Ishikawa (cell line): ENCODE results near the gene LLGL2.

Experiments used
- CEBPB ChIP-seq: IDR thresholded peaks from 2 replicates; pipeline ENCODE4 v1.6.1; 2012
- CREB1 ChIP-seq: IDR thresholded peaks from 2 replicates; pipeline ENCODE4 v1.6.1; 2012; ENCODE audit warnings: low read depth
- EGR1 ChIP-seq: IDR thresholded peaks from 2 replicates; pipeline ENCODE4 v1.6.1; 2012
- EP300 ChIP-seq: IDR thresholded peaks from 2 replicates; pipeline ENCODE4 v1.6.1; 2012; ENCODE audit warnings: borderline replicate concordance
- FOXM1 ChIP-seq: IDR thresholded peaks from 2 replicates; pipeline ENCODE4 v1.6.1; 2012; ENCODE audit warnings: low read depth, borderline replicate concordance
- NFIC ChIP-seq: IDR thresholded peaks from 2 replicates; pipeline ENCODE4 v1.6.1; 2012
- RAD21 ChIP-seq: IDR thresholded peaks from 2 replicates; pipeline ENCODE4 v1.6.1; 2012; ENCODE audit warnings: low read depth
- TAF1 ChIP-seq: IDR thresholded peaks from 2 replicates; pipeline ENCODE4 v1.6.1; 2012; ENCODE audit warnings: low read depth, mild to moderate bottlenecking
- TCF12 ChIP-seq: IDR thresholded peaks from 2 replicates; pipeline ENCODE4 v1.6.1; 2012; ENCODE audit warnings: low read depth
- YY1 ChIP-seq: IDR thresholded peaks from 2 replicates; pipeline ENCODE4 v1.6.1; 2012; ENCODE audit warnings: low read depth
- ZBTB7A ChIP-seq: IDR thresholded peaks from 2 replicates; pipeline ENCODE4 v1.6.1; 2012; ENCODE audit warnings: low read depth
- TF ChIP-seq, protein P1 (sequence below): IDR thresholded peaks from 2 replicates; pipeline ENCODE4 v1.6.1; 2012
- TF ChIP-seq, protein P2 (sequence below): IDR thresholded peaks from 2 replicates; pipeline ENCODE4 v1.6.1; 2012; ENCODE audit warnings: low read depth, mild to moderate bottlenecking

Gene LLGL2

DNA sequence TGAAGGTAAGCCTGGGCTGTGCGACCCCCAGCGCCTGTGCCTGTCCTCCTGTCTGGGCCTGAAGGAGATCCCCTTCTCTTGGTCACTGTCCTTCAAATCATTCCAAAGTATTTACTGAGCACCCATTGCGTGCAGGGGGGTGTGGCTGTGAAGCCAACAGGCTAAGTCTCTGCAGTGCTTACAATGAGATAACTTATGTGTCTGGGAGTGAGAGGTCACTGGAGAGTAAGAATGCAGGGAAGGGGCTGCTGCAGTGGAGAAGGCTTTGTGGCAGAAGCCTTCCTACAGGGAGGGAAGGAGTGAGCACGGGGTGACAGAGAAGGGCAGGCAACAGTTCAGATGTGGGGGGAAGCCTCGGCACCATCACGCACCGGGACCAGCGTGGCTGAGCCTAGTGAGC, 96.6 kb downstream of the LLGL2 start:
- TF ChIP-seq, protein P1, sequence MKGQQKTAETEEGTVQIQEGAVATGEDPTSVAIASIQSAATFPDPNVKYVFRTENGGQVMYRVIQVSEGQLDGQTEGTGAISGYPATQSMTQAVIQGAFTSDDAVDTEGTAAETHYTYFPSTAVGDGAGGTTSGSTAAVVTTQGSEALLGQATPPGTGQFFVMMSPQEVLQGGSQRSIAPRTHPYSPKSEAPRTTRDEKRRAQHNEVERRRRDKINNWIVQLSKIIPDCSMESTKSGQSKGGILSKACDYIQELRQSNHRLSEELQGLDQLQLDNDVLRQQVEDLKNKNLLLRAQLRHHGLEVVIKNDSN = no peak
- no peak for TF ChIP-seq EP300

DNA sequence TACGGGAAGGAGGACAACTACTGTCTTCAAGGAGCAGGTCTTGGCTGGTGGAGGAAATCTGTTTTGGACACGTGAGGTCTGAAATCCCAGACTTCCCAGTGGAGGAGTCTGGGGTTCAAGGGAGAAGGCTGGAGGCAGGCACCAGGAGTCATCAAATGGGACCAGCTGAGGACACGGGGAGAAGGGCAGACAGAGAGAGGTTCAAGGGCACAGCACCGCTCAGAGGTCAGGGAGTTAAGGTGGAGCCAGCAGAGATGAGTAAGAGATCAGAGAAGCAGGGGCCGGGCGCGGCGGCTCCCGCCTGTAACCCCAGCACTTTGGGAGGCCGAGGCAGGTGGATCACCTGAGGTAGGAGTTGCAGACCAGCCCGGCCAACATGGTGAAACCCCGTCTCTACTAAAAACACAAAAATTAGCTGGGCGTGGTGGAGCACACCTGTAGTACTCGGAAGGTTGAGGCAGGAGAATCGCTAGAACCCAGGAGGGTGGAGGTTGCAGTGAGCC, 97.3 kb downstream of the LLGL2 start:
- TF ChIP-seq NFIC (no peak), EGR1 (no peak), TAF1 (no peak)

DNA sequence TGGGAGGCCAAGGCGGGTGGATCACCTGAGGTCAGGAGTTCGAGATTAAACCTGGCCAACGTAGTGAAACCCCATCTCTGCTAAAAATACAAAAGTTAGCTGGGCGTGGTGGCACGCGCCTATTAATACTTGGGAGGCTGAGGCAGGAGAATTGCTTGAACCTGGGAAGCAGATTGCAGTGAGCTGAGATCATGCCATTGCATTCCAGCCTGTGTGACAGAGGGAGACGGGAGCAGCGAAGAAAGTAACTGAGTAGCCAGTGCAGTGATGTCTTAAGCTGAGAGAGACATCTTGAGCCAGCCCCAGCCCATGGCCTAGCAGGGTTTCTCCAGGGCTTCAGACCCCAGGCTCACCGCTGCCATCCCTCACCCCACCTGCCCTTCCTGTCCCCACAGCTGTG, 97.9 kb downstream of the LLGL2 start:
- TF ChIP-seq EGR1 (no peak), YY1 (no peak), TAF1 (no peak), RAD21 (no peak), CREB1 (no peak)
- TF ChIP-seq, protein P2, sequence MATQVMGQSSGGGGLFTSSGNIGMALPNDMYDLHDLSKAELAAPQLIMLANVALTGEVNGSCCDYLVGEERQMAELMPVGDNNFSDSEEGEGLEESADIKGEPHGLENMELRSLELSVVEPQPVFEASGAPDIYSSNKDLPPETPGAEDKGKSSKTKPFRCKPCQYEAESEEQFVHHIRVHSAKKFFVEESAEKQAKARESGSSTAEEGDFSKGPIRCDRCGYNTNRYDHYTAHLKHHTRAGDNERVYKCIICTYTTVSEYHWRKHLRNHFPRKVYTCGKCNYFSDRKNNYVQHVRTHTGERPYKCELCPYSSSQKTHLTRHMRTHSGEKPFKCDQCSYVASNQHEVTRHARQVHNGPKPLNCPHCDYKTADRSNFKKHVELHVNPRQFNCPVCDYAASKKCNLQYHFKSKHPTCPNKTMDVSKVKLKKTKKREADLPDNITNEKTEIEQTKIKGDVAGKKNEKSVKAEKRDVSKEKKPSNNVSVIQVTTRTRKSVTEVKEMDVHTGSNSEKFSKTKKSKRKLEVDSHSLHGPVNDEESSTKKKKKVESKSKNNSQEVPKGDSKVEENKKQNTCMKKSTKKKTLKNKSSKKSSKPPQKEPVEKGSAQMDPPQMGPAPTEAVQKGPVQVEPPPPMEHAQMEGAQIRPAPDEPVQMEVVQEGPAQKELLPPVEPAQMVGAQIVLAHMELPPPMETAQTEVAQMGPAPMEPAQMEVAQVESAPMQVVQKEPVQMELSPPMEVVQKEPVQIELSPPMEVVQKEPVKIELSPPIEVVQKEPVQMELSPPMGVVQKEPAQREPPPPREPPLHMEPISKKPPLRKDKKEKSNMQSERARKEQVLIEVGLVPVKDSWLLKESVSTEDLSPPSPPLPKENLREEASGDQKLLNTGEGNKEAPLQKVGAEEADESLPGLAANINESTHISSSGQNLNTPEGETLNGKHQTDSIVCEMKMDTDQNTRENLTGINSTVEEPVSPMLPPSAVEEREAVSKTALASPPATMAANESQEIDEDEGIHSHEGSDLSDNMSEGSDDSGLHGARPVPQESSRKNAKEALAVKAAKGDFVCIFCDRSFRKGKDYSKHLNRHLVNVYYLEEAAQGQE = no peak

DNA sequence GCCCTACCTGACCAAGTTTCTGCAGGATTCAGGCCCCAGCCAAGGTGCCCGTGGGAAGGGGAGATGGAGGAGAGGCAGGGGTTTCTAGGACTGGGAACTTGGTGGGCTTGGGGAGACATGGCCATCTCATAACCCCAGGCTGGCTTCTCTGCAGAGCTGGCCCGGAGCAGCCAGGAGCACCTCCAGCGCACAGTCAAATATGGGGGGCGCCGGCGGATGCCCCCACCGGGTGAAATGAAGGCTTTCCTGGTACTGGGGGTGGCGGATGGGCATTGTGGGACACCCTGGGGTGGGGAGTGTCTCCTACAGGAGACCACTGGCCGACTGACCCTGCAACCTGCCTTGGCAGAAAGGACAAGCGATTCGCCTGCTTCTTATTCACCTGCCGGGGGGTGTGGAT, 98.5 kb downstream of the LLGL2 start:
- TF ChIP-seq RAD21 (no peak), EGR1 (no peak), TCF12 (no peak), NFIC (no peak), TAF1 (no peak), CREB1 (no peak), CEBPB (no peak), ZBTB7A (no peak), FOXM1 (no peak), EP300 (no peak), YY1 (no peak)
- TF ChIP-seq, protein P2 = no peak
